Body of pancreas (tissue), 4 donors: ENCODE measurements around the gene NFIA.

Source experiments
- CTCF ChIP-seq, 7 experiments: fragments of 450-650 bp in 4 of 7; fragments of 200-600 bp in 3 of 7; sonication (generic) in 3 of 7; IDR thresholded peaks; one replicate each; pipeline ENCODE4 v1.5.1; 2016 to 2019; ENCODE audit warnings: antibody characterized with exemption in 7 of 7
- POLR2A ChIP-seq, 3 donors: fragments of 450-650 bp; IDR thresholded peaks; one replicate each; pipeline ENCODE4 v1.6.1; 2016; ENCODE audit warnings: antibody characterized with exemption in 3 of 3, mild to moderate bottlenecking in 2 of 3

GRCh38 chr1:61419196-61419595 lies 336.8 kb downstream of the NFIA start:
- TF ChIP-seq CTCF (IDR thresholded peaks at IDR 0.05) (no peak), POLR2A (IDR thresholded peaks at IDR 0.05) (no peak)
